ENCODE measurements around the gene JAK1. TPM values are rescaled to one million over a fixed set of nuclear protein-coding genes. Genes with fewer than 3 reads are reported as not detected.

The JAK1 gene
- total RNA-seq, 1 donor from 2014 or later = 27.7 TPM

DNA sequence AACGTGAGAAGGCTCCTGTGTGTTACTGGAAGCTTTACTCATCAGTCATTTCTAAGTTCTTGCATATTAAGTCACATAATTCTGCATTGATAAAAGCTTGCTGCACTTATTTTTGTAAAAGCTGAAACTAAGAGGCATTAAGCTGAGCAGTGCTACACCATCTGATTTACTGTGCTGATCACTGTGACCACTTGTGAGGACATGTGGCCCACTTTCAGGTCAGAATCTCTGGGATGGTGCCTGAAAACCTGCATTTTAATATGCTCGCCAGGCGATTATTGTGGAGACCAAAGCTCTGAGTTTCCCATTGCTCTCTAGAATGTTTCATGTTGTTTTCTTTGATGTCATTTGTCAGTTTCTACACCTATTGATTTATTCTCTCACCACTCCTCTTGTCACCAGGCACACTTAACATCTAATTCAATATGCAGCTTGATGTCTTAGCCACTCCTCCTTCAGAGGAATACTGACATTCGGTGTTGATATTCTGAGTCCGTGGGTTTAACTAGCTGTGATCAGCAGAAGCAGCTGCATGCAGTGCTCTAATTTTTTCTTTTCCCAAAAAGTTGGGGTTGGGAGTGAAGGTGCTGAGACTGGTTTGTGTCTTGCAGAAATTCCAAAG is 136.2 kb downstream of the JAK1 start:
- H3K9me3 Mint-ChIP-seq = no peaks in the 10 kb centered on the region
- no peak for DNase-seq (ENCODE audit: low read depth, low spot score)
- no peak overlapping the region for H3K27ac Mint-ChIP-seq (ENCODE audit: unreplicated experiment)
- no peaks in the 10 kb centered on the region for H3K36me3 Mint-ChIP-seq (ENCODE audit: low read depth)
- TF ChIP-seq, protein P1, sequence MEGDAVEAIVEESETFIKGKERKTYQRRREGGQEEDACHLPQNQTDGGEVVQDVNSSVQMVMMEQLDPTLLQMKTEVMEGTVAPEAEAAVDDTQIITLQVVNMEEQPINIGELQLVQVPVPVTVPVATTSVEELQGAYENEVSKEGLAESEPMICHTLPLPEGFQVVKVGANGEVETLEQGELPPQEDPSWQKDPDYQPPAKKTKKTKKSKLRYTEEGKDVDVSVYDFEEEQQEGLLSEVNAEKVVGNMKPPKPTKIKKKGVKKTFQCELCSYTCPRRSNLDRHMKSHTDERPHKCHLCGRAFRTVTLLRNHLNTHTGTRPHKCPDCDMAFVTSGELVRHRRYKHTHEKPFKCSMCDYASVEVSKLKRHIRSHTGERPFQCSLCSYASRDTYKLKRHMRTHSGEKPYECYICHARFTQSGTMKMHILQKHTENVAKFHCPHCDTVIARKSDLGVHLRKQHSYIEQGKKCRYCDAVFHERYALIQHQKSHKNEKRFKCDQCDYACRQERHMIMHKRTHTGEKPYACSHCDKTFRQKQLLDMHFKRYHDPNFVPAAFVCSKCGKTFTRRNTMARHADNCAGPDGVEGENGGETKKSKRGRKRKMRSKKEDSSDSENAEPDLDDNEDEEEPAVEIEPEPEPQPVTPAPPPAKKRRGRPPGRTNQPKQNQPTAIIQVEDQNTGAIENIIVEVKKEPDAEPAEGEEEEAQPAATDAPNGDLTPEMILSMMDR (conservative IDR thresholded peaks at IDR 0.05) = no peak
- H3K4me3 Mint-ChIP-seq = no peak overlapping the region
- H3K27me3 Mint-ChIP-seq (ENCODE audit: low read depth) = no peaks in the 10 kb centered on the region
- peaks cover 16% of the 10 kb centered on the region for H3K4me1 Mint-ChIP-seq

DNA sequence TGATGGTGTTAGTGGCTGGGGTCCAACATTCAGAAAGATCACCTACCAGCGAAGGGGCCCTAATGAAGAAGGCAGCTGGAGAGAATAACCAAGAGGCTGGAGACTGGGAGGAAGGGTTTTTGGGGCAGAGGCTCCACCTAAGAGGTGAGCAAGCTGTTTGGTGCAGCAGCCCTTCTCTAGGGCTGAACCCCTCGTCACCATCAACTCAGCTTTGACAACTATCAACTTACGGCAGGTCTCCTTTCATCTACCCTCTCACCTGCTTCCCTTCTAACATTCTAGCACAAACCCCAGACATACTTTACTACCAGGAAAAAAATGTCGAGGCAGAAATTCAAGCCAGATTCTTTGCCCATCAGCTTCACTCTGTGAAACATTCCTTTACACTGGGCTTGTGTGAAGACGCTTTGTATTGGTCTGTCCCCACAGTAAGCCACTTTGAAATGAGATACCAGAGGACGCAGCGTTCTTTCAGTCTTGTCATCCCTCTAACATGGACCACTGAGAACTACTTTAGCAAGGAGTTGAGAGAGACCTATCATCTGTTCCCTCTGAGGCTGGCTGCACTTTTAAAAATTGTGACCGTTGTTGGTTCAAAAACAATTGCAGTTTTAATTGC is 136.8 kb downstream of the JAK1 start:
- no peaks in the 10 kb centered on the region for H3K9me3 Mint-ChIP-seq
- no peak for DNase-seq (ENCODE audit: low read depth, low spot score)
- H3K36me3 Mint-ChIP-seq (ENCODE audit: low read depth) = no peaks in the 10 kb centered on the region
- TF ChIP-seq, protein P1 (conservative IDR thresholded peaks at IDR 0.05) = no peak
- H3K27me3 Mint-ChIP-seq (ENCODE audit: low read depth) = no peaks in the 10 kb centered on the region
- peaks cover 16% of the 10 kb centered on the region for H3K4me1 Mint-ChIP-seq
- no peak overlapping the region for H3K4me3 Mint-ChIP-seq
- no peak overlapping the region for H3K27ac Mint-ChIP-seq (ENCODE audit: unreplicated experiment)

DNA sequence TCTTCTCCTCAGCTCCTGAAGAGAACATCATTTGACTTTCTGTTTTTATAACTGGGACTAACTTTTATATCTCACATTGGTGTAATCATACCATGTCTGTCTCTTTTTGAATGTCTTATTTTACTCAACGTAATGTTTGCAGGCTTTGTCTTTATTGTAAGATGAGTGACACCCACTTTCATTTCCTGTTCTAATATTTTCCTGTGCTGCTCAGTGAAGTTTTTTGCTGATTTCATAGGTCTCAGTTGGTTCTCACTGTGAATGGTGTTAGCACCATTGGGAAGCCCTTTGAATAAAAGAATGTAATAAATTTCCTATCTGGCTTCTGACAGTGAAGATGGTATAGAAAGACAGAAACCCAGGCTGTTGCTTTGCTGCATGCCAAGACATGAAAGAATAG is 137.5 kb downstream of the JAK1 start:
- no peaks in the 10 kb centered on the region for H3K36me3 Mint-ChIP-seq (ENCODE audit: low read depth)
- H3K4me3 Mint-ChIP-seq = no peak overlapping the region
- peaks cover 21% of the 10 kb centered on the region for H3K4me1 Mint-ChIP-seq
- TF ChIP-seq, protein P1 (conservative IDR thresholded peaks at IDR 0.05) = no peak
- no peaks in the 10 kb centered on the region for H3K27me3 Mint-ChIP-seq (ENCODE audit: low read depth)
- DNase-seq (ENCODE audit: low read depth, low spot score) = no peak
- H3K27ac Mint-ChIP-seq (ENCODE audit: unreplicated experiment) = no peak overlapping the region
- H3K9me3 Mint-ChIP-seq = no peaks in the 10 kb centered on the region

DNA sequence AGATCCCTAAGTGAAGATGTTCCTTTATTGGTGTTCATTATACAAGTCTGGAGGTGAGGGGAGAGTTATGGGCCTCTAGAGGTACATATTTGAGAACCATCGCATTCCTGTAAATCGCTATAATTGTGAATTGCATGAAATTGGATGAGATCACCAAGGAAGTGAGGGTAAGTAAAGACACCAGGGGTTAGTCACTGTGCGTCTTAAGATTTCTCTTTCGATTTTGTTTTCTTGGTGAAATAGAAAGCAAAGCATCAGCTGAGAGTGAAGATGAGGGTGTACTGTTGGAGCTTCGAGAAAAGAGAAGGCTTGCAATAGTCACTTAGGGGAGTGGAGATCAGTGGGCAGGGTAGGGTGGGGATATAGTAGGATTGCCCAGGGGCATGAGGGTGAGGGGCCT is 139.4 kb downstream of the JAK1 start:
- H3K36me3 Mint-ChIP-seq (ENCODE audit: low read depth) = no peaks in the 10 kb centered on the region
- H3K4me3 Mint-ChIP-seq = no peak overlapping the region
- TF ChIP-seq, protein P1 (conservative IDR thresholded peaks at IDR 0.05) = no peak
- peaks cover 21% of the 10 kb centered on the region for H3K4me1 Mint-ChIP-seq
- no peaks in the 10 kb centered on the region for H3K27me3 Mint-ChIP-seq (ENCODE audit: low read depth)
- DNase-seq (ENCODE audit: low read depth, low spot score) = no peak
- no peak overlapping the region for H3K27ac Mint-ChIP-seq (ENCODE audit: unreplicated experiment)
- no peaks in the 10 kb centered on the region for H3K9me3 Mint-ChIP-seq

DNA sequence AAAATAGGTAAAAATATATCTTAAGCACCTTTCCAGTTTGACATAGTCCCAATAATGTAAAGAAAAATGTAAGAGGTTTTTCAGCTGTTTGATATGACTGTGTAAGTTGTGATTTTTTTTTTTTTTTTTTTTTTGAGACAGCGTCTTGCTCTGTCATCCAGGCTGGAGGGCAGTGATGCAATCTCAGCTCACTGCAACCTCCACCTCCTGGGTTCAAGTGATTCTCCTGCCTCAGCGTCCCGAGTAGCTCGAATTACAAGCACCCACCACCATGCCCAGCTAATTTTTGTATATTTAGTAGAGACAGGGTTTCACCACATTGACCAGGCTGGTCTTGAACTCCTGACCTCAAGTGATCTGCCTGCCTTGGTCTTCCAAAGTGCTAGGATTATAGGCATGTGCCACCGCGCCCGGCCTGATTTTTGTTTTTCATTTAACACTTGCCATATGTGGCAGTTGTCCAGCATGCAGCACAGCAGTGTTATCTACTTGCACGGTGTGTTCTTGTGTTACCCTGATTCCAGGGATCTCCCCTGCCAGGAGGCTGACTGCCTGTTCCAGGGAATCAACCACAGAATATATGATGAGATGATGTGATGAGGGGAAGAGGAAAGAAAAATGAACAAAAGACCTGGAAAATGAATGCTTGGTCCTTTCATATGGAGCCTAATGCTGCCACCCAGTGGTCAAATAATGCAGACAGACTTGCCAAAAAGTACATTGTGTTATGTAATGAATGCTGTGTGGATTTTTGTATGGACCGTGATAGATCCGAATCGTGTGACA is 142.5 kb downstream of the JAK1 start:
- no peak overlapping the region for H3K27ac Mint-ChIP-seq (ENCODE audit: unreplicated experiment)
- DNase-seq (ENCODE audit: low read depth, low spot score) = peak; percentile 71
- H3K36me3 Mint-ChIP-seq (ENCODE audit: low read depth) = peaks cover 9% of the 10 kb centered on the region
- no peak overlapping the region for H3K4me3 Mint-ChIP-seq
- H3K9me3 Mint-ChIP-seq = peaks cover 2% of the 10 kb centered on the region
- TF ChIP-seq, protein P1 (conservative IDR thresholded peaks at IDR 0.05) = peak; percentile 91
- no peaks in the 10 kb centered on the region for H3K27me3 Mint-ChIP-seq (ENCODE audit: low read depth)
- H3K4me1 Mint-ChIP-seq = peaks cover 8% of the 10 kb centered on the region
